Type B pancreatic cell (in vitro differentiated cells): Measurements from ENCODE around the gene FGFRL1. TPM values are rescaled to one million over a fixed set of nuclear protein-coding genes. Genes with fewer than 3 reads are reported as not detected.

ENCODE experiments used
- DNase-seq: peaks from one replicate; pipeline ENCODE4 v3.0.0; 2021; ENCODE audit warnings: mixed read lengths; ENCODE audit not compliant: unreplicated experiment; ENCODE audit errors: extremely low spot score
- H3K27ac Mint-ChIP-seq: 2 replicates; pipeline ENCODE4 v1.8.0; 2021; ENCODE audit warnings: mild to moderate bottlenecking, mixed read lengths
- H3K27me3 Mint-ChIP-seq: 2 replicates; pipeline ENCODE4 v1.8.0; 2021; ENCODE audit warnings: mixed read lengths
- H3K36me3 Mint-ChIP-seq: 2 replicates; pipeline ENCODE4 v1.8.0; 2021; ENCODE audit warnings: mixed read lengths
- H3K4me1 Mint-ChIP-seq: one replicate; pipeline ENCODE4 v1.8.0; 2021; ENCODE audit warnings: mixed read lengths; ENCODE audit not compliant: unreplicated experiment
- H3K4me3 Mint-ChIP-seq: 2 replicates; pipeline ENCODE4 v1.8.0; 2021; ENCODE audit warnings: mild to moderate bottlenecking, mixed read lengths
- H3K9me3 Mint-ChIP-seq: 2 replicates; pipeline ENCODE4 v1.8.0; 2021; ENCODE audit warnings: mixed read lengths
- CTCF ChIP-seq: fragments of 200-600 bp; sonication (generic); conservative IDR thresholded peaks from 2 replicates; pipeline ENCODE4 v1.5.0; 2021; ENCODE audit warnings: antibody characterized with exemption, mild to moderate bottlenecking
- total RNA-seq: library from RNA; stranded (reverse); gene quantifications from 2 replicates; pipeline ENCODE4 v1.2.1, GENCODE V29; 2021; ENCODE audit warnings: low replicate concordance

The FGFRL1 gene
- total RNA-seq, 1 donor from 2014 or later: 30.9 TPM

DNA sequence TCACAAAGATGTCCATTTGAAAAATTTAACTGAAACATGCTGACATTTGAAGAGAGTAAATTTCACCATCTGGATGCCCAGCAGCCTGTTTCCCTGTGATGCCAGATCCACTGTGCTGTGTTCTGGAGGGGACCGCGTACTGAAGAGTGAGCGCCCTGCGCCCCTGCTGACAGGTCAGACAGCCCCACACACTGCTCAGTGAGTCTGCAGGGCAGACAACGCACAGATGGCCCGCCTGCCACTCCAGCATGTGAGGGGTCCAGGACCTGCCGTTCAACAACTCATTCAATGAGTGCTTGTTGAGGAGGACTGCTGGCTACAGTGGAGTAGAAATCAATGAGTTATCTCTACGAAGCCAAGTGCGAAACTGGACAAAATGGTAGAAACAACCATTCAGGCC is 49.2 kb downstream of the FGFRL1 start:
- no peaks in the 10 kb centered on the region for H3K9me3 Mint-ChIP-seq
- H3K27ac Mint-ChIP-seq: no peak overlapping the region
- H3K27me3 Mint-ChIP-seq: peaks cover 60% of the 10 kb centered on the region
- TF ChIP-seq CTCF: no peak
- H3K4me3 Mint-ChIP-seq: no peak overlapping the region
- H3K36me3 Mint-ChIP-seq: no peaks in the 10 kb centered on the region
- peaks cover 9% of the 10 kb centered on the region for H3K4me1 Mint-ChIP-seq
- no peak for DNase-seq

DNA sequence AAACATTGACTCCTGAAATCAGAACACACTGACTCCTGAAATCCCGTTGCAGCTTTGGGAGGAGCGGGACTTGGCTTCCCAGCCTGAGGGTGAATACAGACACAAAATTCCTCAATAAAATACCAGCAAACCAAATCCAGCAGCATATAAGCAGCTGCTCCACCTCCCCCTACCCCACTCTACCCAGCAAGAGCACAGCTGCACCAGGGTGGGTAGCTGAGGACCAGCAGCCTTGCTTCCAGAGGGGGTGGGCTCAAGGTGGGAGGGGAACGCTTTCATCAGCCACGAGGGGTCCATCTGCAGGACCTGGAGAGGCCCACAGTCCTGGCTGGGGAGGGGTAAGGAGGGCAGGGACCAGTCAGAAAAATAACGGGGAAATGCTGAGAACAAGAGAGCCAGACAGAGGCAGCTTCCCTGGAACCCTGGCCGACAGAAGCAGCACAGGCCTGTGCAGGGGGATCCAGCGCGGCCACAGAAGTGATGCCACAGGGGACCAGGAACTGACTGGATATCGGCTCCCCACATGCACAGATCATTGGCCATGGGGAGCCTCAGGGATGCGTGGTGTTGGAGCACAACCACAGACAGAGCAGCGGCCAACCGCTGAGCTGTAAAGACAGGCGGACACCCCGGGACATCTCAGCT is 49.8 kb downstream of the FGFRL1 start:
- DNase-seq: no peak
- H3K4me1 Mint-ChIP-seq: peaks cover 9% of the 10 kb centered on the region
- TF ChIP-seq CTCF: no peak
- no peak overlapping the region for H3K4me3 Mint-ChIP-seq
- H3K27ac Mint-ChIP-seq: no peak overlapping the region
- H3K27me3 Mint-ChIP-seq: peaks cover 55% of the 10 kb centered on the region
- H3K9me3 Mint-ChIP-seq: no peaks in the 10 kb centered on the region
- H3K36me3 Mint-ChIP-seq: no peaks in the 10 kb centered on the region

DNA sequence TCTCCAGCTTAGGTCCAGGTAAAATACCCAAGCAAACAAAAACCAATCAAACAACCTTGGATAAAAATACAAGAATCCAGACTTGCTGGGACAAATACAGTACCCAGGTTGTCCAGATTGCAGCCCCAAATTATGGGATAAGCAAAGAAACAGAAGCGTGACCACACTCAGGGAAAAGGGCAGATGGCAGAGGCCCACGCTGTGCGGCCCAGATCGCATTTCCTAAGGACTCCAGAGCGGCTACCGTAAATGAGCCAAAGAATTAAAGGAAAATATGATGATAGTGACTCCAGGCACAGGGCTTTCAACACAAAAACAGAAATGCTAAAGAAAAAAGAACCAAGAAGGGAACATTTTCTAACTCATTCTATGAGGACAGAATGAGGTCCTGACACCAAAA is 50.3 kb downstream of the FGFRL1 start:
- Mint-ChIP-seq H3K4me3 (no peak overlapping the region), H3K36me3 (no peaks in the 10 kb centered on the region), H3K9me3 (no peaks in the 10 kb centered on the region), H3K27me3 (peaks cover 55% of the 10 kb centered on the region), H3K27ac (no peak overlapping the region), H3K4me1 (peaks cover 9% of the 10 kb centered on the region)
- TF ChIP-seq CTCF: no peak
- no peak for DNase-seq

DNA sequence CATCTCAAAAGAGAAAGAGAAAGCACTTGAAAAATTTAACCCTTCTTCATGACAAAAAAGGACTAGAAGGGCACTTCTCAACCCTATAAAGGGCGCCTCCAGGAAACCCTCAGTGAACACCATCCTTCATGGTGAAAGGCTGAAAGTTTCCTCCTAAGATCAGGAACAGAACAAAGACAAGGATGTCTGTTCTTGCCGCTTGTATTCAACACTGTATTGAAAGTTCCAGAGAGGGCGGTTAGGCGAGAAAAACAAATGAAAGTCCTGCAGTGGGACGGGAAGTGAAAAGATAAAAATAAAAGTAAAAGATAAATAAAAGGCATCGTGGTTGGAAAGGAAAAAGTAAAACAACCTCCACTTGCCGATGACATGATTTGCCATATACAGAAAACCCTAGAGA is 51.0 kb downstream of the FGFRL1 start:
- no peak for TF ChIP-seq CTCF
- Mint-ChIP-seq H3K36me3 (no peaks in the 10 kb centered on the region), H3K4me3 (no peak overlapping the region), H3K4me1 (peaks cover 9% of the 10 kb centered on the region), H3K9me3 (no peaks in the 10 kb centered on the region), H3K27ac (no peak overlapping the region), H3K27me3 (peaks cover 56% of the 10 kb centered on the region)
- DNase-seq: no peak

DNA sequence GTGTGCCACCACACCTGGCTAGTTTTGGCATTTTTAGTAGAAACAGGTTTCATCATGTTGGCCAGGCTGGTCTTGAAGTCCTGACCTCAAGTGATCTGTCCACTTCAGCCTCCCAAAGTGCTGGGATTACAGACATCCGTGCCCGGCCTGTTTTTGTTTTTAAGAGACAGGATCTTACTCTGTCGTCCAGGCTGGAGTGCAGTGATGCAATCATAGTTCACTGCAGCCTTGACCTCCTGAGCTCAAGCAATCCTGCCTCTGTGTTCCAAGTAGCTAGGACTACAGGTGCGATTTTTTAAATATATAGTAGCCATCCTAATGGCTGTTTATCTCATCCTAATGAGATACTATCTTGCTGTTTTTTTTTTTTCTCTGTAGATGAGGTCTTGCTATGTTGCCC is 54.3 kb downstream of the FGFRL1 start:
- Mint-ChIP-seq H3K4me3 (no peak overlapping the region), H3K4me1 (peaks cover 9% of the 10 kb centered on the region), H3K36me3 (no peaks in the 10 kb centered on the region), H3K9me3 (no peaks in the 10 kb centered on the region), H3K27me3 (peaks cover 49% of the 10 kb centered on the region), H3K27ac (no peak overlapping the region)
- DNase-seq: no peak
- no peak for TF ChIP-seq CTCF

GRCh38 chr4:1069394-1069793 is 58.0 kb downstream of the FGFRL1 start:
- no peak for TF ChIP-seq CTCF
- H3K4me1 Mint-ChIP-seq: peaks cover 4% of the 10 kb centered on the region
- no peak overlapping the region for H3K27ac Mint-ChIP-seq
- DNase-seq: no peak
- no peak overlapping the region for H3K4me3 Mint-ChIP-seq
- H3K9me3 Mint-ChIP-seq: no peaks in the 10 kb centered on the region
- H3K27me3 Mint-ChIP-seq: peaks cover 35% of the 10 kb centered on the region
- H3K36me3 Mint-ChIP-seq: no peaks in the 10 kb centered on the region
